ENCODE results near the gene RASSF5.
"Not testable (repeated sequence)": the region's sequence is repeated elsewhere in the genome, so short reads cannot be mapped to it uniquely, and the experiment has no call there.

The RASSF5 gene

GRCh38 chr1:206477110-206477509 lies 30.2 kb upstream of the RASSF5 start:
- no peak for DNase-seq (ENCODE audit: low read depth)

- DNase-seq (ENCODE audit: low read depth) = no peak
Observed at GRCh38 chr1:206477581-206478380, 29.6 kb upstream of the RASSF5 start.

- no peak for DNase-seq (ENCODE audit: low read depth)
Observed at GRCh38 chr1:206478746-206479145, 28.6 kb upstream of the RASSF5 start.

DNA sequence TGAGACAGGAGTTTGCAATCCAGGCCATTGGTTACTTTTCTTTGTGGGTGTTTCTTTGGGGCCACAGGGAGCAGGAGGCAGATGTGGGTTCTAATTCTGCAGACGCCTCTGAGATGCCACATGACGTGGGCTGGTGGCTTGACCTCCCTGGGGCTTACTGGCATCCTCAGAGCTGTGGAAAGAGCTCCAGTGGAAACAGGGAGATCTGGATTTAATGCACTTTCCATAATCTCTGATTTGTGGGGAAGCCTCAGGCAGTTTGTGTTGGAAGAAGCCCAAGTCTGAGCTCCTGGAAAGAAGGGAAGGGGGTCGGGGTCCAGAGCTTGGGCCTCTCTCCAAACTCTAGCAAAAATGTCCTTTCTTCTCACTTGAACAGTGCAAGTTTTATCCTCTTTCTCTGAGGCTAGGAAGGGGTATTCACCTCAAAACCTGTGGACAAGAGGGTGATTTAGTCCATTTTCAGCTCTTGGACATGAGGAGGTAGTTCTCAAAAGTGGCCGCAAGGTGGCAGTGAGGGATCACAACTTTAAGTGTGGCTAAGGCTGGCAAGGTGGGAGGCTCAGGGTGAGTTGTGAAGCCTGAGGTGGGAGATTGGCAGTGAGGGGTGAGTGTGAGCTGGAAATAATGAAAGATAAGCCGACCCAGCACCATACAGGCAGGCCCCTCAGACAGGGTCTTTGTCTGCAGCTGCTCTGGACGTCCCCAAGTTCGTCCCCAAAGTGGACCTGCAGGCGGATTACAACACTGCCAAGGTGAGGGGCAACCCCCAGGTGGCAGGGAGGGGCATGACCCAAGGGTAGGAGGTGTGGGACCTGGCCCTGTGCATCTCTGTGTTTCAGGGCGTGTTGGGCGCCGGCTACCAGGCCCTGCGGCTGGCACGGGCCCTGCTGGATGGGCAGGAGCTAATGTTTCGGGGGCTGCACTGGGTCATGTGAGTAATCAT lies 27.9 kb upstream of the RASSF5 start:
- DNase-seq (ENCODE audit: low read depth) = peak; percentile 59

DNA sequence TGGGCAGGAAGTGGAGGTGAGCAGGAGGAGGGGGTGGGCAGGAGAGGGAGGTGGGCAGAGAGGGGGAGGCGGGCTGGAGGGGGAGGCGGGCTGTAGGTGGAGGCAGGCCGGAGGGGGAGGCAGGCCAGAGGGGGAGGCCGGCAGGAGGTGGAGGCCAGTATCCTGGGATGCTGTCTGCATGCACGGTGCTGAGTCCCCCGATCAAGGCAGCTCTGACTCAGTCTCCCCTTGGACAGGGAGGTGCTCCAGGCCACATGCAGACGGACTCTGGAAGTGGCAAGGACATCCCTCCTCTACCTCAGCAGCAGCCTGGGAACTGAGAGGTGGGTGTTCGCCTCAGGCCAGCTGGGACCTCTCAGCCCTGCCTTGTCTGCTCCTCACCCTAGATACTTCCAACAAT lies 27.1 kb upstream of the RASSF5 start:
- no peak for DNase-seq (ENCODE audit: low read depth)

- no peak for DNase-seq (ENCODE audit: low read depth)
Observed at GRCh38 chr1:206482611-206483010, 24.7 kb upstream of the RASSF5 start.

DNA sequence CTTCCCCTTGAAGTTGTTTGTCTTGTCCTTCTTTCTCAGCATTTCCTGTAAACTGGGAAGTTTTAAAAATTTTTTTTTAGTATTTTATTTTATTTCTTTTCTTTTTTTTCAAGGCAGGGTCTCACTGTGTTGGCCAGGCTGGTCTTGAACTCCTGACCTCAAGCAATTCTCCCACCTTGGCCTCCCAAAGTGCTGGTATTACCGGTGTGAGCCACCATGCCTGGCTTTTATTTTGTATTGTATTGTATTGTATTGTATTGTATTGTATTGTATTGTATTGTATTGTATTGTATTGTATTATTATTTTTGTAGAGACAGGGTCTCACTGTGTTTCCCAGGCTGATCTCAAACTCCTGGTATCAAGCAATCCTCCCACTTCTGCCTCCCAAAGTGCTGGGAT lies 23.5 kb upstream of the RASSF5 start:
- DNase-seq (ENCODE audit: low read depth) = not testable (repeated sequence)

- DNase-seq (ENCODE audit: low read depth) = no peak
Observed at GRCh38 chr1:206484901-206485300, 22.4 kb upstream of the RASSF5 start.

DNA sequence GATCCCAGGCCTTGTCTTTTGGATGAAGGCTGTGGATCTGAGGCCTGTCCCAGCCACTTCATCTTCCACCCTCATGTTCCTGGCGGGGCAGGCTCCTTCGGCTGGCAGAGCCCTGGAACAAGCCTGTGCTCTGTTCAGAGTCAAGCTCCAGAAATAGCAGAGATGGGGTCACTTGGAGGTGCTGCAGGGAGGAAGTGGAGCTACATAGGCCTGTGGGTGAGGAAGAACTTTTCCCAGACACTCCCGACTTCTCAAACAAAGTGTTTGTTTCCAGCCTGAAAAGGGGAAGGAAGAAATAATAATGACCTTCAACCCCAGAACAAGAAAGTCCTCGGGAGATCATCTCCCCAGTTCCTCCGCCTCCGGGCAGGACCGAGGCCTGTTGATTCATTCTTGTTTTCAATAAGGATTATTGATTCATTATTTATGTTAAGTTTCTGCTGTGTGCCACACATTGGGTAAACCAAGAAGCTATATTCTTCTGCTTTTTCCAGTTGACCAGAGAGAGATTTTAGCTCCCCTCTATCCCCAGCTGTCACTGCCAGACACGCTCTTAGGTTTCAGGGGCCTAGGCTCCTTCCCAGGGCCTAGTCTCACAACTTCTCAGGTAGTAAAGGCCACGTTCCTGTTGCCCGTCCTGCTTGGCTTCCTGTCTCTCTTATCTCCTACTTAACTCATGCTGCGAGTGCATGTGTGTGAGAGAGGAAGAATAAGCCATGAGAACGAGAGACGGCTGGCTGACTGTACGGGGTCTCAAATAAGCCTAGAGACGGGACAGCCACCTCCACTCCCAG lies 20.1 kb upstream of the RASSF5 start:
- DNase-seq (ENCODE audit: low read depth) = no peak

DNA sequence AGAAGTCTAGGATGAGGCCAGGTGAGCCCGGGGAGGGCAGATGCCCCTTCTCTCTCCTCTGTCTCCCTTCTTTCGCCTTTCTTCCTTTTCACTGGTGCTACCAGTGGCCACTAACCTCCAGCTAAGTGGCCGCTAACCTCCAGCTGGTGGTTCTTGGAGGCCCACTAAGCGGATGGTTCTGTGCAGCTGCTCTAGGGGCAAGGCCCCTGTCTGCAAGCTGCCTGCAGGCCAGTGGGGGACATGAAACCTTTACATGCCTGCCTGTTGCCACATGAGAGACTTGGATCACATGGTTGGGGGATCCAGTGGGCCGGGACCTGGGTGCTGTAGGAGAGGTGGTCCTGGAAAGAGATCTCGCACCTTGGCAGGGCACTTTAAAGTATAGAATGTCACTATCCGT lies 19.4 kb upstream of the RASSF5 start:
- DNase-seq (ENCODE audit: low read depth) = no peak

- DNase-seq (ENCODE audit: low read depth) = no peak
Observed at GRCh38 chr1:206488466-206488865, 18.9 kb upstream of the RASSF5 start.

DNA sequence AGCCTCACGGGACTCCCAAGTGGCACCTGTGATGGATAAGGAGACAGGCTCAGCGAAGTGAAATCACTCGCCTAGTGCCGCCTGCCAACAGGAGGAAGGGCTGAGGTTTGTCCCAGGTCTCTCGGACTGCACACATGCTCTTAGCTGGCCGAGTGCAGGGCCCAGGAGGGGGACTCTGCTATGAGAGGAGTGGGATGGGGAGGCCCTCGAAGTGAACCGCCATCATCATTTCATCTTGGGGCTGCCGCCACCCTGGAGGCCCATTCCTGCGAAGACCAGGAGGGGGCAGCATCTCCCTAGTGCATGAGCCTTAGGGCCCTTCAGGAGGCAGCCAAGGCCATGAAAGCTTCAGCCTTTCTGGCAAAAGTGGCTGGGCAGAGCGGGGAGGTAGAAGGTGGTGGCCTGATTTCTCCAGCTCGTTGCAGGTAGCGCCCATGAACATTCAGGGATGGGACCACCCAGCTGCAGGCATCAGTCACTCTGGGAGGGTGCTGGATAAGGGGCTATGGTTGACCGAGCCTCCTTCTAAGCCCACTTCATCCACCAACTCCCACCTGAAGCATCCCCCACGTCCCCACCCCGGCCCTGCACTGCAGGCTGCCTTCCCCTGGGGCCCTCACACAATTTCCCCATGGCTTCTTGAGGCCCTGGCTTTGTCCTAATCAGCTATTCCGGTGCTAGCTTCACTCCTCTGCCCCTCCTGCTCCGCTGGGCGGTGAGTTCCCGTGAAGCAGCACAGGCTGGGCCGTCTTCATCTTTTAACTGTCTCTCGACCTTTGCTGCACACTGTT lies 17.2 kb upstream of the RASSF5 start:
- DNase-seq (ENCODE audit: low read depth) = peak; percentile 67

- DNase-seq (ENCODE audit: low read depth) = no peak
Observed at GRCh38 chr1:206490771-206491405, 16.4 kb upstream of the RASSF5 start.

DNA sequence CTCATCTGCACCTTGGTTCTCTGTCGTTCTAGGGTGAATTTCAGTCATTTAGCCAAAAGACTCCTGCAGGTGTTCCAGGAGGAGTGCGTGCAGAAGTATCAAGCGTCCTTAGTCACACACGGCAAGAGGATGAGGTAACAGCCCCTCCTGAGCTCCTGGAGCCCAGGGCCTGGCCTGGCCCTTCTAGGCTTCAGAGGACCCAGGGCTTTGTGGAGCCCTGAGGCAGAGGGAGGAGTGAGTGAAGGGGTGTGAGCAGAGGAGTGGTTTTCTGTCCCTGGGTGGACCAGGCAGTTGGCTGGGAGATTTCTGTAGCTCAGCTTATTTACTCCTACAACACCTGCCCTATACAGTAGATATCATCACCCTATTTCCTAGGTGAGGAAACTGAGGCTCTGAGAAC lies 15.7 kb upstream of the RASSF5 start:
- no peak for DNase-seq (ENCODE audit: low read depth)

DNA sequence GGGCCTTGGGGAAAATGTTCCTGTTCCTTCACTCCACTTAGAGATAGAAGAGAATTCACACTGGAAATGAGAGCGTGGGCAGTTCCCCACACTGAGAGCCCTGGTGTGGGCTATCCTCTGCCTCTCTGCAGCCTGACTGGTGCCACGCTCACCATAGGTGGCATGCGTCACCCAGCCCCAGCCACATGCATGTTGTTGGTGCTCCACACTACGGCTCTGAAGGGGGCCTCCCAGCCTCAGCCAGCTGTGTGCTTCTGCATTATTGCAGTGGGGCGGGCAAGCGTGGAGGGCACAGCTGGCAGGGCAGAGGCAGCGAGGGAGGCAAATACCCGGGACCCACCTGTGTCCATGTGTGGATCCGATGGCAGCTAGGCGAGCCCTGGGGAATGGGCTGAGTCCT lies 14.7 kb upstream of the RASSF5 start:
- no peak for DNase-seq (ENCODE audit: low read depth)

GRCh38 chr1:206493279-206493678 lies 14.1 kb upstream of the RASSF5 start:
- no peak for DNase-seq (ENCODE audit: low read depth)

- no peak for DNase-seq (ENCODE audit: low read depth)
Observed at GRCh38 chr1:206495011-206495461, 12.3 kb upstream of the RASSF5 start.

DNA sequence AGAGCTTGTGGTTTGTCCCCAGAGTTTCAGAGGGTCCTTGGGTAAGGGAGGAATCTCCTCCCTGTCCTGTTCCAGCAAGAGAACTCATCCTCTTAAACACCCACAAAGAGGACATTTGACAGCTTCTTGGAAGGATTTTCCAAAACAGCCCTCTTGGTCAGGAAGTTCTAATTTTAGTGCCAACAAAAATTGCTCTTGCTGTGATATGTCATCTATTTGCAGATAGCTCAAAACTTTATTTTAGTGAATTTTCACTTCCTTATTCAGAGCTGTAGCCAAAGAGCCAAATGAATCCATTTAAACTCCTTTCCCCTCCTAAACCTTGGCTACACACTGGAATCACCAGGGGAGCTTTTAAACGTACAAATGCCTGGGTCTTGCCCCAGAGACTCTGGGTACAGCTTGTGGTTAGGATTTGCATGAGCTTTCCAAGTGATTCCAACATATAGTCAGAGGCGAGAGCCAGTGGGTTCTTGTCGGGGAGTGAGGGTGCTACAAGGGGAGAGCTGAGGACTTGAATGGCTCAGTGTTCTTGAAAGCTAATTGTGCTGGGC lies 11.8 kb upstream of the RASSF5 start:
- no peak for DNase-seq (ENCODE audit: low read depth)

DNA sequence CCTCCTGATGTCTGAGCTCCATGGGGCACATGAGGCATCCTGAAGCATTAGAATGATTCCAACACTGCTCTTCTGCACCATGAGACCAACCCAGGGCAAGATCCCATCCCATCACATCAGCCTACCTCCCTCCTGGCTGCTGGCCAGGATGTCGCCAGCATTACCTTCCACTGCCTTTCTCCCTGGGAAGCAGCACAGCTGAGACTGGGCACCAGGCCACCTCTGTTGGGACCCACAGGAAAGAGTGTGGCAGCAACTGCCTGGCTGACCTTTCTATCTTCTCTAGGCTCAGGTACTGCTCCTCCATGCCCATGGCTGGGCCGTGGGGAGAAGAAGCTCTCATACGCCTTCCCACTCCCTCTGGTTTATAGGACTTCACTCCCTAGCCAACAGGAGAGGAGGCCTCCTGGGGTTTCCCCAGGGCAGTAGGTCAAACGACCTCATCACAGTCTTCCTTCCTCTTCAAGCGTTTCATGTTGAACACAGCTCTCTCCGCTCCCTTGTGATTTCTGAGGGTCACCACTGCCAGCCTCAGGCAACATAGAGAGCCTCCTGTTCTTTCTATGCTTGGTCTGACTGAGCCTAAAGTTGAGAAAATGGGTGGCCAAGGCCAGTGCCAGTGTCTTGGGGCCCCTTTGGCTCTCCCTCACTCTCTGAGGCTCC lies 11.1 kb upstream of the RASSF5 start:
- no peak for DNase-seq (ENCODE audit: low read depth)

GRCh38 chr1:206497363-206497762 lies 10.0 kb upstream of the RASSF5 start:
- no peak for DNase-seq (ENCODE audit: low read depth)
